Suprapubic skin (tissue), 4 donors: ENCODE data around the gene PAQR8.

ENCODE experiments used
- EP300 ChIP-seq: sonication (generic); formaldehyde crosslinking; IDR thresholded peaks from one replicate; pipeline ENCODE4 v1.6.1; 2017; ENCODE audit warnings: antibody characterized with exemption
- POLR2A ChIP-seq, 2 donors: fragments of 450-650 bp; IDR thresholded peaks; one replicate each; pipeline ENCODE4 v1.6.1; 2017; ENCODE audit warnings: antibody characterized with exemption in 2 of 2, mild to moderate bottlenecking in 2 of 2, moderate library complexity in 2 of 2
- POLR2AphosphoS5 ChIP-seq, 3 donors: sonication (generic); formaldehyde crosslinking; IDR thresholded peaks; one replicate each; pipeline ENCODE4 v1.6.1; 2017; ENCODE audit warnings: antibody characterized with exemption in 3 of 3
- TF ChIP-seq, protein P1 (sequence below), 2 donors: fragments of 200-600 bp in 1 of 2; fragments of 450-650 bp in 1 of 2; sonication (generic) in 1 of 2; IDR thresholded peaks; one replicate each; pipeline ENCODE4 v1.5.1; 2016 to 2019; ENCODE audit warnings: antibody characterized with exemption in 2 of 2, mild to moderate bottlenecking in 1 of 2, moderate library complexity in 1 of 2

- TF ChIP-seq, protein P1, sequence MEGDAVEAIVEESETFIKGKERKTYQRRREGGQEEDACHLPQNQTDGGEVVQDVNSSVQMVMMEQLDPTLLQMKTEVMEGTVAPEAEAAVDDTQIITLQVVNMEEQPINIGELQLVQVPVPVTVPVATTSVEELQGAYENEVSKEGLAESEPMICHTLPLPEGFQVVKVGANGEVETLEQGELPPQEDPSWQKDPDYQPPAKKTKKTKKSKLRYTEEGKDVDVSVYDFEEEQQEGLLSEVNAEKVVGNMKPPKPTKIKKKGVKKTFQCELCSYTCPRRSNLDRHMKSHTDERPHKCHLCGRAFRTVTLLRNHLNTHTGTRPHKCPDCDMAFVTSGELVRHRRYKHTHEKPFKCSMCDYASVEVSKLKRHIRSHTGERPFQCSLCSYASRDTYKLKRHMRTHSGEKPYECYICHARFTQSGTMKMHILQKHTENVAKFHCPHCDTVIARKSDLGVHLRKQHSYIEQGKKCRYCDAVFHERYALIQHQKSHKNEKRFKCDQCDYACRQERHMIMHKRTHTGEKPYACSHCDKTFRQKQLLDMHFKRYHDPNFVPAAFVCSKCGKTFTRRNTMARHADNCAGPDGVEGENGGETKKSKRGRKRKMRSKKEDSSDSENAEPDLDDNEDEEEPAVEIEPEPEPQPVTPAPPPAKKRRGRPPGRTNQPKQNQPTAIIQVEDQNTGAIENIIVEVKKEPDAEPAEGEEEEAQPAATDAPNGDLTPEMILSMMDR (IDR thresholded peaks at IDR 0.05), result no peak
- TF ChIP-seq POLR2A (IDR thresholded peaks at IDR 0.05) (no peak), EP300 (no peak), POLR2AphosphoS5 (IDR thresholded peaks at IDR 0.05) (no peak)
Observed at GRCh38 chr6:52341561-52342260, 20.2 kb upstream of the PAQR8 start.
